Activated CD8-positive, alpha-beta memory T cell treated with anti-CD3 and anti-CD28 coated beads, Interleukin-2, amount 10 ng/mL, durations not matched to agents 7 days and 5 days (primary cell): ENCODE results near the gene ACAP2. TPM values are rescaled to one million over a fixed set of nuclear protein-coding genes. Genes with fewer than 3 reads are reported as not detected.

Experiments used
- ATAC-seq: fragments of 150-1000 bp; cut with Tn5 transposase; one replicate; pipeline ENCODE4 v1.10.0; 2021; ENCODE audit warnings: moderate library complexity
- CTCF ChIA-PET: fragments of 350-600 bp; sonication (Branson Sonifier 250); formaldehyde crosslinking; loops from one replicate; lab custom pipeline; 2021; ENCODE audit warnings: antibody characterized with exemption; lab: Charles Lee
- DNase-seq: peaks from one replicate; pipeline ENCODE4 v3.0.0-alpha.2; 2020
- H3K27ac Mint-ChIP-seq: one replicate; pipeline ENCODE4 v1.8.0; 2021; ENCODE audit warnings: mild to moderate bottlenecking, mixed read lengths
- H3K27me3 Mint-ChIP-seq: one replicate; pipeline ENCODE4 v1.8.0; 2021; ENCODE audit warnings: mixed read lengths
- H3K36me3 Mint-ChIP-seq: one replicate; pipeline ENCODE4 v1.8.0; 2021; ENCODE audit warnings: mild to moderate bottlenecking, mixed read lengths
- H3K4me1 Mint-ChIP-seq: one replicate; pipeline ENCODE4 v1.8.0; 2021; ENCODE audit warnings: mixed read lengths
- H3K4me3 Mint-ChIP-seq: one replicate; pipeline ENCODE4 v1.8.0; 2021; ENCODE audit warnings: mild to moderate bottlenecking, moderate library complexity, mixed read lengths
- H3K9me3 Mint-ChIP-seq: one replicate; pipeline ENCODE4 v1.8.0; 2022; ENCODE audit warnings: low read depth, mixed read lengths
- total RNA-seq, 2 experiments: library from RNA; stranded (reverse); gene quantifications; one replicate each; pipeline ENCODE4 v1.2.3, GENCODE V29; 2021

Gene ACAP2
- total RNA-seq, 2 experiments from 2014 or later = 58.4 to 74.4 TPM

DNA sequence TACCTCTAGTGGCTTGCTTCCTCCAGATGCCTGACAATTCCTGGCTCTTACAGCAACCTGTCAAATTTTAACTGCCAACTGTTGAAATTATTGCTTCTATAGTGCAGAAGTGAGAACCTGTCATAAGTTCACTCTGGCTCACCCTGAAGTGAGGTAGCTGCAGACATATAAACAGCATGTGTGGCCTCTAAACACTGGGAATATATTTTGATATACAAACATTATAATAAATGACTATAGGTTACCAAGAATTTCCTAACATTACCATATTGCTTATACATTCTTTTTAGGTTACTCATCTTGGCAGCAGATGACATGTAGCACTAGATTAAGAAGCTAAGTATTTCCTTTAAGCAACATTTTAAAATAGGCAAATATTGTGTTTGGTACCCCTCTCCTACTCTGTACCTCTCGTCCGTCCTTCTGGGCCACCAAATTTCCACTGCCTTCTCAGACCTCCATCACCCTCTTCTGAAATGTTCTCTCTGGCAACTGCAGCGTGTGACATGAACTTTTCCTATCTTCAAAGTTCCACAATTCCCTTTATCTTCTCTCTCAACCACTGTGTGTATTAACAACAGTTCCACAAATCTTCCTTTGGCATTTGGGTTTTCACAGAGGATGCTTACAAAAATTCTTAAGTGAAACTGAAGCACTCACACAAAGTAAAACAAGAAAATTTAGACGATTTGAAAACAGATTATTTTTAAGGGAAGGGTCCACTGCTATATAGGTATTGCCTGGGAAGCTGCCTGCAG, 156.5 kb downstream of the ACAP2 start:
- CTCF ChIA-PET = interaction anchor here (0.6 to 3.6 kb wide), 2 partner anchors 15 to 415 kb away, joined by 3 to 18 read pairs; partner anchors contain the start of gene XXYLT1
- Mint-ChIP-seq H3K9me3 (no peaks in the 10 kb centered on the region), H3K4me1 (peaks cover 6% of the 10 kb centered on the region), H3K36me3 (peaks cover 22% of the 10 kb centered on the region), H3K4me3 (no peak overlapping the region), H3K27me3 (no peaks in the 10 kb centered on the region), H3K27ac (no peak overlapping the region)
- ATAC-seq (no peak), DNase-seq (no peak)

DNA sequence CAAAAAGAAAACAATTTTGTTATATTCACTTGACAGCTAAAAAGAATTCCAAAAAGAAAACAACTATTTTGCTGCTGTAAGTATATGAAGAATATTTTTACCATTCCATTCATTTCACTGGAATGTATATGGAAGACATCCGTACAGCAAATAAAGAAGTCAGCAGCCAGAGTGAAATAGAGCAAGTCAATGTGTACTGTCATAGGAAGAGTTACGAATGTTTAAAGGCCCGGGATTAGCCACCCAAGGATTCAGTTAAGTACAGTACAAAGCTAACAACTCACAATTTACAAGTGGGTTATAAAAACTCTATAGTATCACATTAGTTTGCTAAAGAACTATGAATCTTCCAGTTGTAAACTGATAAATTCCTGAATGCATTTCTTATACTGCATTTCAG, 157.4 kb downstream of the ACAP2 start:
- CTCF ChIA-PET = interaction anchor here (3.6 kb wide), 1 partner anchor 14 kb away, joined by 18 read pairs; the partner anchor contains the start of gene XXYLT1
- H3K27ac Mint-ChIP-seq = no peak overlapping the region
- no peak overlapping the region for H3K4me3 Mint-ChIP-seq
- peaks cover 6% of the 10 kb centered on the region for H3K4me1 Mint-ChIP-seq
- peaks cover 22% of the 10 kb centered on the region for H3K36me3 Mint-ChIP-seq
- no peaks in the 10 kb centered on the region for H3K27me3 Mint-ChIP-seq
- DNase-seq (no peak), ATAC-seq (no peak)
- H3K9me3 Mint-ChIP-seq = no peaks in the 10 kb centered on the region

GRCh38 chr3:195284842-195285241, 158.0 kb downstream of the ACAP2 start:
- H3K27ac Mint-ChIP-seq = no peak overlapping the region
- no peaks in the 10 kb centered on the region for H3K27me3 Mint-ChIP-seq
- no peak for ATAC-seq
- no peak for DNase-seq
- H3K9me3 Mint-ChIP-seq = no peaks in the 10 kb centered on the region
- H3K4me1 Mint-ChIP-seq = peaks cover 6% of the 10 kb centered on the region
- CTCF ChIA-PET = interaction anchor here (3.6 kb wide), 1 partner anchor 14 kb away, joined by 18 read pairs; the partner anchor contains the start of gene XXYLT1
- H3K4me3 Mint-ChIP-seq = no peak overlapping the region
- peaks cover 18% of the 10 kb centered on the region for H3K36me3 Mint-ChIP-seq

DNA sequence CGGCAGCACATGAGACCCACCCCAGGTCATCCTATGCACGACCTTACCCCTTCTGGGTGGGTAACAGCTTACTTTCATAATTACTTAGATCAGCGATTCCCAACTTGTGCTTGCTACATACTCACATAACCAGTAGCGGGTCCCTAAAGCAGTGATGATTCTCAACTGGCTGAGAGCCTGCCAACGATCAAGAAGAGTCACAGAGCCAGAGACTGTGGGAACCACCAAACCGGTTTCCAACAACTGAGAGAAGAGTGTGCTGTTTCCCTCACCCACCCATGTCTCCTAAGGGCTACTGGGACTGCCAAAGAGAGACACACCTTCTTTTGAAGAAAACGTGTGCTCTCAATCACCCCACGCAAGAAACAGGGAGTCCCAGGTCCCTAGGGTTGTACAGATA, 159.9 kb downstream of the ACAP2 start:
- Mint-ChIP-seq H3K36me3 (peaks cover 12% of the 10 kb centered on the region), H3K4me3 (no peak overlapping the region), H3K4me1 (peaks cover 6% of the 10 kb centered on the region), H3K27ac (no peak overlapping the region), H3K9me3 (no peaks in the 10 kb centered on the region), H3K27me3 (no peaks in the 10 kb centered on the region)
- CTCF ChIA-PET = interaction anchor here (0.5 to 3.4 kb wide), 3 partner anchors 12 to 29 kb away, joined by 3 to 16 read pairs (median 3); partner anchors contain the start of gene XXYLT1
- DNase-seq = no peak
- ATAC-seq = no peak

DNA sequence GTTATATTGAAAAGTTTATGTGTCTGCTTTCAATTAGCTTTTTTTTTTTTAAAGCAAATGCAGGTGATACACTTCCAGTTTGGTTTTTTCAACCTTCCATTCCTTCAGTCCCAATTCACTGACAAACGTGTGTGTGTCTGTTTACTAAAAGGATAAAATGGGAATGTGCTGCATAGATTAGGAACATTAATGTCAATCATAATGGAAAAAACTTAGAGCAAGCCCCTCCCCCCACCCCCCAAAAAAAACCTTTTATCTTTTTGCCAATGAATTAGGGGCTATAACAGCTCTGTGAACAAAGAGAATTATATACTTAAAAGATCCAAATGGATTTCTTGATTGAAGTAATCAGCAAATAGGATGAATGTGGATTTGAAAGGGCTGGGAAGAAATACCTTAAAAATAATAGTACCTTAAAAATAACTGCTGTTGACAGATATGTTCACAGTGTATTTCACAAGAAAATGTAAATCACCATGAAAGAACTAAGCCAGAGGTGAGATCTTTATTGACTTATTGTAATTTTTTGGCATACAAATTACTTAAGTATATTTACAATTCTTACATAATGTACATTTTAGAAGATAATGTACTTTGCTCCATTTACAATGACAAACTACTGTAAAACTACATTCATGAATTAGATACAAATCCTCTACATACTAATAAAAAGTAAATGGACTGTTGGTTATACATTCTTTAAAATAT, 168.4 kb downstream of the ACAP2 start:
- no peak for ATAC-seq
- H3K27me3 Mint-ChIP-seq = no peaks in the 10 kb centered on the region
- no peak for DNase-seq
- CTCF ChIA-PET = interaction anchor here (1.0 to 9.3 kb wide), 5 partner anchors 12 to 258 kb away, joined by 3 to 228 read pairs (median 4); partner anchors contain the start of gene ACAP2
- H3K9me3 Mint-ChIP-seq = no peaks in the 10 kb centered on the region
- peaks cover 3% of the 10 kb centered on the region for H3K36me3 Mint-ChIP-seq
- H3K4me3 Mint-ChIP-seq = no peak overlapping the region
- no peak overlapping the region for H3K27ac Mint-ChIP-seq
- H3K4me1 Mint-ChIP-seq = peaks cover 17% of the 10 kb centered on the region

- DNase-seq (peak; percentile 94), ATAC-seq (peak; percentile 77)
- CTCF ChIA-PET = interaction anchor here (0.6 to 9.3 kb wide), 47 partner anchors 8 to 638 kb away, joined by 3 to 228 read pairs (median 5); partner anchors contain the start of genes ACAP2, FAM43A, LSG1 and PPP1R2
- Mint-ChIP-seq H3K4me1 (peaks cover 31% of the 10 kb centered on the region), H3K27me3 (no peaks in the 10 kb centered on the region), H3K9me3 (no peaks in the 10 kb centered on the region), H3K4me3 (peak overlapping the region; percentile 81), H3K36me3 (no peaks in the 10 kb centered on the region), H3K27ac (peak overlapping the region; percentile 85)
Observed at GRCh38 chr3:195271410-195272243, 171.2 kb downstream of the ACAP2 start.

GRCh38 chr3:195270817-195271409, 171.9 kb downstream of the ACAP2 start, which contains the start of gene XXYLT1:
XXYLT1 (minus strand) TSS chr3:195271159; CDS start chr3:195271058, 101 bp downstream.
- H3K9me3 Mint-ChIP-seq = no peaks in the 10 kb centered on the region
- H3K36me3 Mint-ChIP-seq = no peaks in the 10 kb centered on the region
- H3K4me3 Mint-ChIP-seq = peak within 1 kb of the TSS; percentile 82
- ATAC-seq = peak; percentile 89
- no peaks in the 10 kb centered on the region for H3K27me3 Mint-ChIP-seq
- H3K4me1 Mint-ChIP-seq = peaks cover 31% of the 10 kb centered on the region
- CTCF ChIA-PET = interaction anchor here (0.6 to 9.3 kb wide), 50 partner anchors 9 to 637 kb away, joined by 3 to 228 read pairs (median 5); partner anchors contain the start of genes ACAP2, FAM43A, LSG1 and PPP1R2
- peak within 1 kb of the TSS; percentile 85 for H3K27ac Mint-ChIP-seq
- DNase-seq = peak; percentile 90

DNA sequence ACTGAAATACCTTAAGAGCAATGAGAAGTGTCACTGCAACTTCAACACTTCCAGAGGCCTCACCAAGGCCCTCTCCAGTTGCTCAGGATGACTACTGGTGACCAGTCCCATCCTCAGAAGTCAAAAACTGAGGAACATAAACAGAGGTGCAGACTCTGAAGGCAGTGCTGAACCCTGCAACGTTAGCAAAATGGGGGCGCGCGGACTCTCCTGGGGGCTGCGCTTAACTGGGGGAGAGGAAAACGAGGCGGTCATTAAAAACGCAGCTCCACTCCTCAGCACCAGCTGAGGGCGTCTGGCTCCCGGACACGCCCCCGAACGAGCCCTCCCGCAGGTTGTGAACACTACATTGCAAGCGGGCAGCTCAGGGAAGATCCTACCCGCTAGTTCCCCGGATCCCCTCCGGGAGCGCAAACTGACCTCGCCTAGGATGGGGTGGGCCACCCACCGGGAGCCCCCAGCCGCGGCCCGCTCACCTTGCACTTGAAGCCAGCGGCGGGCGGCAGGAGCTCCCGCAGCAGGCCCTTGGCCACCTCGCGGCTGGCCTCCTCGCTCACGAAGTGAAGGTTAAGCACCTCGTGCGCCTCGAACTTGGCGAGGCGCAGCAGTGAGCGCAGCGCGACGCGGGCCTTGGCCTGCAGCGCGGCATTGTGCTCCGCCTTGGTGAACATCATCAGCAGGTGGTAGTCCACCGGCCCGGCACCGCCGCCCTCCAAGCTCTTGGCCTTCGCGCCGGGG, 172.6 kb downstream of the ACAP2 start:
- Mint-ChIP-seq H3K27ac (peak overlapping the region; percentile 79), H3K36me3 (no peaks in the 10 kb centered on the region), H3K9me3 (no peaks in the 10 kb centered on the region), H3K4me3 (peak overlapping the region; percentile 82), H3K4me1 (peaks cover 31% of the 10 kb centered on the region), H3K27me3 (no peaks in the 10 kb centered on the region)
- CTCF ChIA-PET = interaction anchor here (0.8 to 9.3 kb wide), 30 partner anchors 8 to 637 kb away, joined by 3 to 228 read pairs (median 8); partner anchors contain the start of genes ACAP2, FAM43A, LSG1 and PPP1R2
- peak; percentile 13 for ATAC-seq
- peak; percentile 75 for DNase-seq

GRCh38 chr3:195269375-195270078, 173.3 kb downstream of the ACAP2 start:
- Mint-ChIP-seq H3K9me3 (no peaks in the 10 kb centered on the region), H3K4me1 (peaks cover 31% of the 10 kb centered on the region), H3K36me3 (no peaks in the 10 kb centered on the region), H3K27ac (peak overlapping the region; percentile 79), H3K4me3 (peak overlapping the region; percentile 82), H3K27me3 (no peaks in the 10 kb centered on the region)
- ATAC-seq (no peak), DNase-seq (no peak)
- CTCF ChIA-PET = interaction anchor here (0.9 to 9.3 kb wide), 21 partner anchors 8 to 636 kb away, joined by 3 to 228 read pairs (median 16); partner anchors contain the start of genes ACAP2, FAM43A, LSG1 and PPP1R2

DNA sequence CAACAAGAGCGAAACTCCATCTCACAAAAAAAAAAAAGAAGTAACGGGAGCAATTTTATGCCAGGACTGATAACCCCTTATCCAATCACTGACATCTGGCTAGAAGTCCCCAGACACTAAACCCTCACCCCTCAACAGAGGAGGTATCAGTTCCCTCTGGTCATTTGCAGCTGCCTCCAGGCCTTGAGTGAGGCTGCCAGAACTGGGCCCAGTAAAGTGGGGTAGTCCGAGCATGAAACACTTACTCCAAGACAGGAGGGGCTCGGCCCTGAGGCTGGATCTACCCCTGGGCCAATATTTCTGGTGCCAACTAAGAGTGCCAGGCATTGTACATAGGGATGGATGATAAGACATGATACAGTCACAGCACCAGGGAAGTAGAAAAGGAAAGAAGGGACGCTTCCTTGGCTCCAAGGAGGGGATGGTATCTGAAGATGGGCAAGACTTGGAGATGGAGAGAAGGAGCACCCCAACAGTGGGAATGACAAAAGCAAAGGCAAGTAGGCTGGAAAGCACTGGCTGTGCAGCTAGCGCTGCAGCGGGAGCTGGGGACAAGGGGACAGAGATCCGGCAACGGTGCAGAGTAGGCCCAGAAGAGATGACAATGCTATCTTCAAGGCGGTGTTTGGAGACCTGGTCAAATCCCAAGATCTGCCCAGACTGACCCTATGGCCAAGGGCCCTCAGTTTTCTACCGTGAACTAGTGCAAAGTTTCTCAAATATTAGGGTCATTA, 174.1 kb downstream of the ACAP2 start:
- H3K36me3 Mint-ChIP-seq = no peaks in the 10 kb centered on the region
- no peak for ATAC-seq
- DNase-seq = no peak
- H3K4me1 Mint-ChIP-seq = peaks cover 31% of the 10 kb centered on the region
- H3K9me3 Mint-ChIP-seq = no peaks in the 10 kb centered on the region
- CTCF ChIA-PET = interaction anchor here (0.9 to 9.3 kb wide), 11 partner anchors 7 to 597 kb away, joined by 3 to 228 read pairs (median 28); partner anchors contain the start of genes ACAP2, FAM43A, LSG1 and PPP1R2
- no peaks in the 10 kb centered on the region for H3K27me3 Mint-ChIP-seq
- no peak overlapping the region for H3K27ac Mint-ChIP-seq
- peak overlapping the region; percentile 1 for H3K4me3 Mint-ChIP-seq
